ENCODE measurements around the gene CACNA2D3. TPM values are rescaled to one million over a fixed set of nuclear protein-coding genes. Genes with fewer than 3 reads are reported as not detected.

Gene CACNA2D3
- total RNA-seq, 4 donors from 2014 or later, result 0.55 to 3.4 (median 1.6) TPM

- Histone ChIP-seq H3K4me1 (no peaks in the 10 kb centered on the region), H3K4me3 (no peak overlapping the region), H3K36me3 (no peaks in the 10 kb centered on the region), H3K27me3 (no peaks in the 10 kb centered on the region), H3K9me3 (no peaks in the 10 kb centered on the region), H3K27ac (no peak overlapping the region)
- TF ChIP-seq POLR2A (IDR thresholded peaks at IDR 0.05) (no peak), POLR2AphosphoS5 (IDR thresholded peaks at IDR 0.05) (no peak), EP300 (IDR thresholded peaks at IDR 0.05; ENCODE audit: low read depth) (no peak)
- TF ChIP-seq, protein P1, sequence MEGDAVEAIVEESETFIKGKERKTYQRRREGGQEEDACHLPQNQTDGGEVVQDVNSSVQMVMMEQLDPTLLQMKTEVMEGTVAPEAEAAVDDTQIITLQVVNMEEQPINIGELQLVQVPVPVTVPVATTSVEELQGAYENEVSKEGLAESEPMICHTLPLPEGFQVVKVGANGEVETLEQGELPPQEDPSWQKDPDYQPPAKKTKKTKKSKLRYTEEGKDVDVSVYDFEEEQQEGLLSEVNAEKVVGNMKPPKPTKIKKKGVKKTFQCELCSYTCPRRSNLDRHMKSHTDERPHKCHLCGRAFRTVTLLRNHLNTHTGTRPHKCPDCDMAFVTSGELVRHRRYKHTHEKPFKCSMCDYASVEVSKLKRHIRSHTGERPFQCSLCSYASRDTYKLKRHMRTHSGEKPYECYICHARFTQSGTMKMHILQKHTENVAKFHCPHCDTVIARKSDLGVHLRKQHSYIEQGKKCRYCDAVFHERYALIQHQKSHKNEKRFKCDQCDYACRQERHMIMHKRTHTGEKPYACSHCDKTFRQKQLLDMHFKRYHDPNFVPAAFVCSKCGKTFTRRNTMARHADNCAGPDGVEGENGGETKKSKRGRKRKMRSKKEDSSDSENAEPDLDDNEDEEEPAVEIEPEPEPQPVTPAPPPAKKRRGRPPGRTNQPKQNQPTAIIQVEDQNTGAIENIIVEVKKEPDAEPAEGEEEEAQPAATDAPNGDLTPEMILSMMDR (IDR thresholded peaks at IDR 0.05), result no peak
- intact Hi-C loops (cut with DNase I; ENCODE audit: low total_unique reads) (no loop called here), in situ Hi-C loops (cut with MboI; ENCODE audit: low pct_ligation_motif_present in 1 of 4, low pct_unique_long_range_greater_than_20kb in 1 of 4, low sequenced_read_pairs in 3 of 4) (no loop called here)
- WGBS, 2 donors (ENCODE audit: low coverage in 1 of 2), result 85 to 100% methylated on average over 2 to 4 of the region's 4 CpGs
- no peak for DNase-seq
Measured at GRCh38 chr3:54596087-54596486, 473.7 kb downstream of the CACNA2D3 start.

- H3K9me3 ChIP-seq, result no peaks in the 10 kb centered on the region
- no peaks in the 10 kb centered on the region for H3K4me1 ChIP-seq
- H3K36me3 ChIP-seq, result no peaks in the 10 kb centered on the region
- 68 to 85% methylated on average over 2 to 9 of the region's 9 CpGs for WGBS, 2 donors (ENCODE audit: low coverage in 1 of 2)
- no peak for DNase-seq
- H3K4me3 ChIP-seq, result no peak overlapping the region
- H3K27ac ChIP-seq, result no peak overlapping the region
- TF ChIP-seq POLR2A (IDR thresholded peaks at IDR 0.05) (no peak), EP300 (IDR thresholded peaks at IDR 0.05; ENCODE audit: low read depth) (no peak), POLR2AphosphoS5 (IDR thresholded peaks at IDR 0.05) (no peak)
- TF ChIP-seq, protein P1 (IDR thresholded peaks at IDR 0.05), result no peak
- in situ Hi-C loops (cut with MboI; ENCODE audit: low pct_ligation_motif_present in 1 of 4, low pct_unique_long_range_greater_than_20kb in 1 of 4, low sequenced_read_pairs in 3 of 4) (no loop called here), intact Hi-C loops (cut with DNase I; ENCODE audit: low total_unique reads) (no loop called here)
- no peaks in the 10 kb centered on the region for H3K27me3 ChIP-seq
Measured at GRCh38 chr3:54599716-54600115, 477.4 kb downstream of the CACNA2D3 start.

GRCh38 chr3:54600441-54601204 lies 478.3 kb downstream of the CACNA2D3 start:
- H3K4me3 ChIP-seq, result no peak overlapping the region
- no peak overlapping the region for H3K27ac ChIP-seq
- TF ChIP-seq, protein P1 (IDR thresholded peaks at IDR 0.05), result no peak
- TF ChIP-seq EP300 (IDR thresholded peaks at IDR 0.05; ENCODE audit: low read depth) (no peak), POLR2A (IDR thresholded peaks at IDR 0.05) (no peak), POLR2AphosphoS5 (IDR thresholded peaks at IDR 0.05) (no peak)
- WGBS, 2 donors (ENCODE audit: low coverage in 1 of 2), result 0 to 76% methylated on average over 1 to 12 of the region's 12 CpGs
- no peak for DNase-seq
- in situ Hi-C loops (cut with MboI; ENCODE audit: low pct_ligation_motif_present in 1 of 4, low pct_unique_long_range_greater_than_20kb in 1 of 4, low sequenced_read_pairs in 3 of 4), result no loop called here
- H3K36me3 ChIP-seq, result no peaks in the 10 kb centered on the region
- no peaks in the 10 kb centered on the region for H3K27me3 ChIP-seq
- H3K4me1 ChIP-seq, result no peaks in the 10 kb centered on the region
- no peaks in the 10 kb centered on the region for H3K9me3 ChIP-seq
- intact Hi-C loops (cut with DNase I; ENCODE audit: low total_unique reads), result no loop called here

- Histone ChIP-seq H3K27me3 (no peaks in the 10 kb centered on the region), H3K27ac (no peak overlapping the region), H3K9me3 (no peaks in the 10 kb centered on the region), H3K36me3 (no peaks in the 10 kb centered on the region), H3K4me1 (no peaks in the 10 kb centered on the region), H3K4me3 (no peak overlapping the region)
- intact Hi-C loops (cut with DNase I; ENCODE audit: low total_unique reads) (no loop called here), in situ Hi-C loops (cut with MboI; ENCODE audit: low pct_ligation_motif_present in 1 of 4, low pct_unique_long_range_greater_than_20kb in 1 of 4, low sequenced_read_pairs in 3 of 4) (no loop called here)
- no peak for DNase-seq
- WGBS, 2 donors (ENCODE audit: low coverage in 1 of 2), result 60 to 89% methylated on average over 1 to 4 of the region's 4 CpGs
- TF ChIP-seq, protein P1 (IDR thresholded peaks at IDR 0.05), result no peak
- no peak for TF ChIP-seq POLR2AphosphoS5 (IDR thresholded peaks at IDR 0.05)
- no peak for TF ChIP-seq POLR2A (IDR thresholded peaks at IDR 0.05)
- TF ChIP-seq EP300 (IDR thresholded peaks at IDR 0.05; ENCODE audit: low read depth), result no peak
Measured at GRCh38 chr3:54604495-54604894, 482.1 kb downstream of the CACNA2D3 start.

All from transverse colon (tissue), 4 donors.